Neural progenitor cell (in vitro differentiated cells): ENCODE measurements around the gene TMEM179B.
"Not testable (repeated sequence)": the region's sequence is repeated elsewhere in the genome, so short reads cannot be mapped to it uniquely, and the experiment has no call there.

ENCODE experiments used
- EZH2 ChIP-seq: fragments of 200-600 bp; sonication (generic); IDR thresholded peaks from 2 replicates; pipeline ENCODE4 v1.6.1; 2017; ENCODE audit warnings: antibody characterized with exemption, mild to moderate bottlenecking, moderate library complexity
- EZH2phosphoT487 ChIP-seq: fragments of 200-600 bp; sonication (generic); IDR thresholded peaks from 2 replicates; pipeline ENCODE4 v1.6.1; 2017; ENCODE audit warnings: antibody characterized with exemption
- TF ChIP-seq, protein P1 (sequence below): fragments of 200-600 bp; sonication (generic); IDR thresholded peaks from 2 replicates; pipeline ENCODE4 v1.5.1; 2017; ENCODE audit warnings: antibody characterized with exemption, mild to moderate bottlenecking

- not testable (repeated sequence) for TF ChIP-seq EZH2, EZH2phosphoT487
- TF ChIP-seq, protein P1, sequence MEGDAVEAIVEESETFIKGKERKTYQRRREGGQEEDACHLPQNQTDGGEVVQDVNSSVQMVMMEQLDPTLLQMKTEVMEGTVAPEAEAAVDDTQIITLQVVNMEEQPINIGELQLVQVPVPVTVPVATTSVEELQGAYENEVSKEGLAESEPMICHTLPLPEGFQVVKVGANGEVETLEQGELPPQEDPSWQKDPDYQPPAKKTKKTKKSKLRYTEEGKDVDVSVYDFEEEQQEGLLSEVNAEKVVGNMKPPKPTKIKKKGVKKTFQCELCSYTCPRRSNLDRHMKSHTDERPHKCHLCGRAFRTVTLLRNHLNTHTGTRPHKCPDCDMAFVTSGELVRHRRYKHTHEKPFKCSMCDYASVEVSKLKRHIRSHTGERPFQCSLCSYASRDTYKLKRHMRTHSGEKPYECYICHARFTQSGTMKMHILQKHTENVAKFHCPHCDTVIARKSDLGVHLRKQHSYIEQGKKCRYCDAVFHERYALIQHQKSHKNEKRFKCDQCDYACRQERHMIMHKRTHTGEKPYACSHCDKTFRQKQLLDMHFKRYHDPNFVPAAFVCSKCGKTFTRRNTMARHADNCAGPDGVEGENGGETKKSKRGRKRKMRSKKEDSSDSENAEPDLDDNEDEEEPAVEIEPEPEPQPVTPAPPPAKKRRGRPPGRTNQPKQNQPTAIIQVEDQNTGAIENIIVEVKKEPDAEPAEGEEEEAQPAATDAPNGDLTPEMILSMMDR: not testable (repeated sequence)
Observed at GRCh38 chr11:62749931-62750330, 37.3 kb upstream of the TMEM179B start.
